ENCODE measurements around the gene MTCH1. TPM values are rescaled to one million over a fixed set of nuclear protein-coding genes. Genes with fewer than 3 reads are reported as not detected.
"Not testable (repeated sequence)": the region's sequence is repeated elsewhere in the genome, so short reads cannot be mapped to it uniquely, and the experiment has no call there.

Gene MTCH1
- total and polyA plus RNA-seq, 2 experiments from 2014 or later = 108 to 271 TPM

- not testable (repeated sequence) for H2AFZ ChIP-seq, H3K27ac Mint-ChIP-seq
These were observed 43.7 kb downstream of the MTCH1 start for GRCh38 chr6:36942329-36942728.

GRCh38 chr6:36941561-36941960 is 44.4 kb downstream of the MTCH1 start:
- not testable (repeated sequence) for H3K4me1 ChIP-seq (ENCODE audit: insufficient read depth); H3K4me3 Mint-ChIP-seq; H3K36me3 ChIP-seq (ENCODE audit: insufficient read depth); H3K27ac Mint-ChIP-seq; H3K27ac ChIP-seq (ENCODE audit: low read depth); H3K27me3 ChIP-seq (ENCODE audit: insufficient read depth); H4K20me1 ChIP-seq (replicated peaks; ENCODE audit: insufficient read depth); DNase-seq (ENCODE audit: low spot score); H2AFZ ChIP-seq; H3K4me3 ChIP-seq; H3K4me2 ChIP-seq; H3K79me2 ChIP-seq (replicated peaks; ENCODE audit: insufficient read depth); H3K36me3 Mint-ChIP-seq (ENCODE audit: low read depth); H3F3A ChIP-seq (replicated peaks; ENCODE audit: low read depth); H3K9me2 ChIP-seq (ENCODE audit: insufficient read depth); H3K9me3 Mint-ChIP-seq; ATAC-seq; H3K4me1 Mint-ChIP-seq
- H3K27me3 Mint-ChIP-seq (ENCODE audit: insufficient read depth, low read depth, poor library complexity) = peaks cover 11% of the 10 kb centered on the region

More at GRCh38 chr6:36942329-36942728, 43.7 kb downstream of the MTCH1 start:
- H3K27me3 ChIP-seq (ENCODE audit: insufficient read depth); H3K27ac ChIP-seq (ENCODE audit: low read depth); H3K4me3 ChIP-seq; H3K36me3 Mint-ChIP-seq (ENCODE audit: low read depth); DNase-seq (ENCODE audit: low spot score); H3K79me2 ChIP-seq (replicated peaks; ENCODE audit: insufficient read depth); H3K9me2 ChIP-seq (ENCODE audit: insufficient read depth); H3F3A ChIP-seq (replicated peaks; ENCODE audit: low read depth); H3K4me2 ChIP-seq; H3K9me3 Mint-ChIP-seq; H3K4me3 Mint-ChIP-seq; H3K4me1 Mint-ChIP-seq; H4K20me1 ChIP-seq (replicated peaks; ENCODE audit: insufficient read depth); ATAC-seq; H3K36me3 ChIP-seq (ENCODE audit: insufficient read depth); H3K4me1 ChIP-seq (ENCODE audit: insufficient read depth): not testable (repeated sequence)
- peaks cover 11% of the 10 kb centered on the region for H3K27me3 Mint-ChIP-seq (ENCODE audit: insufficient read depth, low read depth, poor library complexity)

- no peaks in the 10 kb centered on the region for H3K36me3 ChIP-seq (ENCODE audit: insufficient read depth)
- H3K9me2 ChIP-seq (ENCODE audit: insufficient read depth) = no peaks in the 10 kb centered on the region
- Mint-ChIP-seq H3K27me3 (ENCODE audit: insufficient read depth, low read depth, poor library complexity) (peaks cover 11% of the 10 kb centered on the region), H3K27ac (no peak overlapping the region), H3K4me3 (no peak overlapping the region), H3K36me3 (ENCODE audit: low read depth) (peaks cover 4% of the 10 kb centered on the region; the same call in 2 of the 3 replicates), H3K9me3 (peaks cover 10% of the 10 kb centered on the region), H3K4me1 (no peaks in the 10 kb centered on the region; the same call in 2 of the 3 replicates)
- DNase-seq (ENCODE audit: low spot score) (no peak), ATAC-seq (no peak)
- no peak overlapping the region for H3K27ac ChIP-seq (ENCODE audit: low read depth)
- 0 out of 2 replicates have a peak, but pooled peaks cover 3% of the 10 kb centered on the region for H3K4me1 ChIP-seq (ENCODE audit: insufficient read depth)
- H3K4me2 ChIP-seq = no peak overlapping the region
- H3K4me3 ChIP-seq = no peak overlapping the region
- H2AFZ ChIP-seq = no peak overlapping the region
- no peaks in the 10 kb centered on the region for H3K27me3 ChIP-seq (ENCODE audit: insufficient read depth)
- no peaks in the 10 kb centered on the region for H3F3A ChIP-seq (replicated peaks; ENCODE audit: low read depth)
- H4K20me1 ChIP-seq (replicated peaks; ENCODE audit: insufficient read depth) = no peaks in the 10 kb centered on the region
- H3K79me2 ChIP-seq (replicated peaks; ENCODE audit: insufficient read depth) = no peaks in the 10 kb centered on the region
- TF ChIP-seq ETS1 (IDR thresholded peaks at IDR 0.05) = no peak
- no peak for TF ChIP-seq ZNF331 (CRISPR knock-in tag; IDR thresholded peaks at IDR 0.05; ENCODE audit: low read depth)
- no peak for TF ChIP-seq CTCF (conservative IDR thresholded peaks at IDR 0.05; ENCODE audit: low read depth in 2 of 2)
- no peak for TF ChIP-seq EZH2 (IDR thresholded peaks at IDR 0.05; ENCODE audit: low read depth, unreplicated experiment)
- no peak for TF ChIP-seq STAT1 (IDR thresholded peaks at IDR 0.05; ENCODE audit: unreplicated experiment)
- TF ChIP-seq REST (IDR thresholded peaks at IDR 0.05; ENCODE audit: unreplicated experiment) = no peak
- no peak for TF ChIP-seq EZH2phosphoT487 (IDR thresholded peaks at IDR 0.05; ENCODE audit: unreplicated experiment)
- no peak for TF ChIP-seq POLR2AphosphoS5 (IDR thresholded peaks at IDR 0.05; ENCODE audit: low read depth)
- no peak for TF ChIP-seq ZNF114 (CRISPR knock-in tag; IDR thresholded peaks at IDR 0.05)
- no peak for TF ChIP-seq NANOG (IDR thresholded peaks at IDR 0.05; ENCODE audit: borderline replicate concordance)
- TF ChIP-seq JUNB (IDR thresholded peaks at IDR 0.05; ENCODE audit: unreplicated experiment) = no peak
These were observed 46.0 kb downstream of the MTCH1 start for GRCh38 chr6:36940027-36940426.
